HepG2 (cell line): ENCODE data around the gene VSNL1. TPM values are rescaled to one million over a fixed set of nuclear protein-coding genes. Genes with fewer than 3 reads are reported as not detected.

ENCODE experiments used
- CENPT ChIP-seq: sonication (generic); formaldehyde crosslinking; IDR thresholded peaks from 2 replicates; pipeline ENCODE4 v1.8.0; 2022; ENCODE audit warnings: low read depth, mild to moderate bottlenecking, moderate library complexity, missing genetic modification reagents
- DZIP1 ChIP-seq: sonication (generic); formaldehyde crosslinking; IDR thresholded peaks from 2 replicates; pipeline ENCODE4 v1.5.0; 2020; ENCODE audit warnings: mild to moderate bottlenecking, missing genetic modification reagents
- GATAD2A ChIP-seq: IDR thresholded peaks from 2 replicates; pipeline ENCODE4 v1.6.1; 2016
- HDAC1 ChIP-seq: sonication (generic); formaldehyde crosslinking; IDR thresholded peaks from 2 replicates; pipeline ENCODE4 v1.5.1; 2020; ENCODE audit warnings: mild to moderate bottlenecking, missing genetic modification reagents
- NCOA1 ChIP-seq: sonication (generic); formaldehyde crosslinking; IDR thresholded peaks from 2 replicates; pipeline ENCODE4 v1.9.0; 2021; ENCODE audit warnings: missing genetic modification reagents
- PCBP1 ChIP-seq: fragments of 200-400 bp; formaldehyde crosslinking; IDR thresholded peaks from 2 replicates; pipeline ENCODE4 v1.6.1; 2017; ENCODE audit warnings: mild to moderate bottlenecking, low read depth, low read length, borderline replicate concordance
- PHF8 ChIP-seq: sonication (generic); formaldehyde crosslinking; IDR thresholded peaks from 2 replicates; pipeline ENCODE4 v1.5.0; 2020; ENCODE audit warnings: missing genetic modification reagents
- POGZ ChIP-seq: sonication (generic); formaldehyde crosslinking; IDR thresholded peaks from 2 replicates; pipeline ENCODE4 v1.4.0; 2020; ENCODE audit warnings: mild to moderate bottlenecking, missing genetic modification reagents
- RBM22 ChIP-seq: fragments of 200-400 bp; formaldehyde crosslinking; optimal IDR thresholded peaks from 2 replicates; pipeline ENCODE3; 2017; ENCODE audit warnings: mild to moderate bottlenecking, low read length, moderate library complexity
- SAFB2 ChIP-seq: sonication (generic); formaldehyde crosslinking; IDR thresholded peaks from 2 replicates; pipeline ENCODE4 v1.5.1; 2020; ENCODE audit warnings: missing genetic modification reagents, low read depth, mild to moderate bottlenecking, borderline replicate concordance
- SIN3A ChIP-seq: IDR thresholded peaks from 2 replicates; pipeline ENCODE4 v1.6.1; 2011; ENCODE audit warnings: low read depth, mild to moderate bottlenecking, control low read depth, low read length, borderline replicate concordance
- SIX1 ChIP-seq: sonication (generic); formaldehyde crosslinking; IDR thresholded peaks from 2 replicates; pipeline ENCODE4 v1.4.0; 2020; ENCODE audit warnings: missing genetic modification reagents, borderline replicate concordance
- ZBTB2 ChIP-seq: sonication (generic); formaldehyde crosslinking; IDR thresholded peaks from 2 replicates; pipeline ENCODE4 v1.8.0; 2022; ENCODE audit warnings: low read depth, missing genetic modification reagents
- ZFP36L1 ChIP-seq: sonication (generic); formaldehyde crosslinking; IDR thresholded peaks from 2 replicates; pipeline ENCODE4 v1.8.0; 2022; ENCODE audit warnings: mild to moderate bottlenecking, missing genetic modification reagents, moderate library complexity
- ZIK1 ChIP-seq: sonication (generic); formaldehyde crosslinking; IDR thresholded peaks from 2 replicates; pipeline ENCODE4 v1.5.0; 2020; ENCODE audit warnings: mild to moderate bottlenecking, low read depth, missing genetic modification reagents, borderline replicate concordance
- ZKSCAN1 ChIP-seq: fragments of 150-350 bp; IDR thresholded peaks from 2 replicates; pipeline ENCODE4 v1.6.1; 2014; ENCODE audit warnings: low read length
- ZNF136 ChIP-seq: sonication (generic); formaldehyde crosslinking; IDR thresholded peaks from 2 replicates; pipeline ENCODE4 v1.8.1; 2022; ENCODE audit warnings: low read depth, mild to moderate bottlenecking, moderate library complexity, missing genetic modification reagents
- ZNF446 ChIP-seq: sonication (generic); formaldehyde crosslinking; IDR thresholded peaks from 2 replicates; pipeline ENCODE4 v1.5.0; 2020; ENCODE audit warnings: mild to moderate bottlenecking, missing genetic modification reagents
- ZNF552 ChIP-seq: sonication (generic); formaldehyde crosslinking; IDR thresholded peaks from 2 replicates; pipeline ENCODE4 v1.9.0; 2022; ENCODE audit warnings: missing genetic modification reagents, mild to moderate bottlenecking, borderline replicate concordance
- ZNF790 ChIP-seq: sonication (generic); formaldehyde crosslinking; IDR thresholded peaks from 2 replicates; pipeline ENCODE4 v1.8.0; 2022; ENCODE audit warnings: missing genetic modification reagents, mild to moderate bottlenecking, borderline replicate concordance
- ZSCAN22 ChIP-seq: sonication (generic); formaldehyde crosslinking; IDR thresholded peaks from 2 replicates; pipeline ENCODE4 v1.4.0; 2020; ENCODE audit warnings: mild to moderate bottlenecking, missing genetic modification reagents
- ZUFSP ChIP-seq: sonication (generic); formaldehyde crosslinking; IDR thresholded peaks from 2 replicates; pipeline ENCODE4 v1.9.0; 2021; ENCODE audit warnings: missing genetic modification reagents, mild to moderate bottlenecking, borderline replicate concordance
- polyA plus RNA-seq, 8 experiments: library from polyadenylated mRNA; depleted of rRNA in 3 of 8; stranded (reverse) in 7 of 8; unstranded in 1 of 8; fragments of >200 nt; fragmentation: Illumina TruSeq in 4 of 8; extraction: Trizol in 4 of 8; gene quantifications; 2 replicates each; pipeline versions ENCODE4 v1.2.1 to v1.2.3, GENCODE V29; 2011 to 2016; ENCODE audit warnings: low read depth in 4 of 8, missing spikeins in 1 of 8, mixed read lengths in 1 of 8; ENCODE audit not compliant: insufficient read depth in 1 of 8
- total RNA-seq, 5 experiments: library from RNA; depleted of rRNA; stranded (reverse); fragments of >200 nt; fragmentation: Illumina TruSeq; extraction: Trizol; gene quantifications; 2 replicates each; pipeline ENCODE4 v1.2.3, GENCODE V29; 2016; ENCODE audit warnings: low read depth in 1 of 5

The VSNL1 gene
- total and polyA plus RNA-seq, 2 of the 13 experiments (the other 11 are each of a cell fraction or from before 2014, with no cell fraction given): 63.2 to 95.9 TPM

GRCh38 chr2:17518212-17519154 is 22.0 kb upstream of the VSNL1 start, which contains the start of gene RAD51AP2 (continued):
- no peak for TF ChIP-seq ZNF552 (CRISPR knock-in tag)
- no peak for TF ChIP-seq ZBTB2
- no peak for TF ChIP-seq RBM22
- no peak for TF ChIP-seq ZIK1
- TF ChIP-seq ZNF446: no peak
- TF ChIP-seq POGZ: 0 out of 2 replicates have a peak, but pooled peaks have one; percentile 26
- TF ChIP-seq ZSCAN22: no peak
- no peak; the same call in 1 of the 2 replicates for TF ChIP-seq SIN3A
- TF ChIP-seq PCBP1: peak; percentile 98
- no peak; the same call in 1 of the 2 replicates for TF ChIP-seq HDAC1 (CRISPR knock-in tag)
- no peak for TF ChIP-seq ZUFSP (CRISPR knock-in tag)
- TF ChIP-seq ZKSCAN1: no peak
- TF ChIP-seq SAFB2 (CRISPR knock-in tag): no peak
- no peak for TF ChIP-seq SIX1 (CRISPR knock-in tag)
- TF ChIP-seq ZNF136 (CRISPR knock-in tag): no peak
- no peak for TF ChIP-seq NCOA1 (CRISPR knock-in tag)
- TF ChIP-seq DZIP1 (CRISPR knock-in tag): no peak
- 0 out of 2 replicates have a peak, but pooled peaks have one; percentile 44 for TF ChIP-seq ZFP36L1 (CRISPR knock-in tag)
- no peak for TF ChIP-seq CENPT (CRISPR knock-in tag)
- peak; percentile 58 for TF ChIP-seq PHF8 (CRISPR knock-in tag)
- no peak for TF ChIP-seq GATAD2A (CRISPR knock-in tag)
- TF ChIP-seq ZNF790 (CRISPR knock-in tag): no peak; the same call in 1 of the 2 replicates
